Memory B cell (primary cell): ENCODE measurements around the gene CHN2.

Experiments
- ATAC-seq: fragments of 150-1000 bp; cut with Tn5 transposase; 2 replicates; pipeline ENCODE4 v1.10.0; 2021; ENCODE audit warnings: low read depth, mild to moderate bottlenecking, moderate library complexity
- DNase-seq, 2 donors: peaks; one replicate each; pipeline ENCODE4 v3.0.0; 2022; ENCODE audit warnings: low spot score in 2 of 2
- H3K27ac Mint-ChIP-seq: one replicate; pipeline ENCODE4 v1.8.0; 2022; ENCODE audit warnings: mild to moderate bottlenecking, moderate library complexity, mixed read lengths
- H3K27me3 Mint-ChIP-seq: one replicate; pipeline ENCODE4 v1.8.0; 2022; ENCODE audit warnings: mixed read lengths
- H3K36me3 Mint-ChIP-seq: one replicate; pipeline ENCODE4 v1.8.0; 2022; ENCODE audit warnings: mild to moderate bottlenecking, mixed read lengths
- H3K4me1 Mint-ChIP-seq: one replicate; pipeline ENCODE4 v1.8.0; 2022; ENCODE audit warnings: mixed read lengths
- H3K4me3 Mint-ChIP-seq: one replicate; pipeline ENCODE4 v1.8.0; 2022; ENCODE audit warnings: mild to moderate bottlenecking, moderate library complexity, mixed read lengths
- H3K9me3 Mint-ChIP-seq: one replicate; pipeline ENCODE4 v1.8.0; 2022; ENCODE audit warnings: mixed read lengths

Gene CHN2

GRCh38 chr7:29420011-29420410 is 225.4 kb downstream of the CHN2 start:
- no peak overlapping the region for H3K27ac Mint-ChIP-seq
- peaks cover 7% of the 10 kb centered on the region for H3K27me3 Mint-ChIP-seq
- H3K36me3 Mint-ChIP-seq, result no peaks in the 10 kb centered on the region
- H3K4me3 Mint-ChIP-seq, result no peak overlapping the region
- peaks cover 10% of the 10 kb centered on the region for H3K4me1 Mint-ChIP-seq
- DNase-seq, result no peak
- no peak for ATAC-seq
- H3K9me3 Mint-ChIP-seq, result peaks cover 1% of the 10 kb centered on the region

- peaks cover 1% of the 10 kb centered on the region for H3K9me3 Mint-ChIP-seq
These were observed 226.7 kb downstream of the CHN2 start for GRCh38 chr7:29421010-29421956.

GRCh38 chr7:29422829-29423228 is 228.3 kb downstream of the CHN2 start:
- Mint-ChIP-seq H3K4me3 (peak overlapping the region; percentile 32), H3K4me1 (peaks cover 12% of the 10 kb centered on the region), H3K9me3 (peaks cover 1% of the 10 kb centered on the region), H3K27ac (no peak overlapping the region), H3K36me3 (no peaks in the 10 kb centered on the region), H3K27me3 (peaks cover 8% of the 10 kb centered on the region)
- ATAC-seq (no peak), DNase-seq (no peak)

More at GRCh38 chr7:29421010-29421956, 226.7 kb downstream of the CHN2 start:
- Mint-ChIP-seq H3K4me1 (peaks cover 12% of the 10 kb centered on the region), H3K4me3 (no peak overlapping the region), H3K36me3 (no peaks in the 10 kb centered on the region), H3K27me3 (peaks cover 7% of the 10 kb centered on the region), H3K27ac (no peak overlapping the region)
- ATAC-seq (no peak), DNase-seq (no peak)

- Mint-ChIP-seq H3K27ac (no peak overlapping the region), H3K4me3 (no peak overlapping the region), H3K9me3 (peaks cover 1% of the 10 kb centered on the region), H3K27me3 (peaks cover 8% of the 10 kb centered on the region), H3K4me1 (peaks cover 12% of the 10 kb centered on the region), H3K36me3 (no peaks in the 10 kb centered on the region)
- DNase-seq, result no peak
- peak; percentile 79 for ATAC-seq
These were observed 229.9 kb downstream of the CHN2 start for GRCh38 chr7:29424295-29424983.

- Mint-ChIP-seq H3K27ac (no peak overlapping the region), H3K36me3 (no peaks in the 10 kb centered on the region), H3K9me3 (peaks cover 1% of the 10 kb centered on the region), H3K27me3 (peaks cover 8% of the 10 kb centered on the region), H3K4me3 (no peak overlapping the region), H3K4me1 (peaks cover 12% of the 10 kb centered on the region)
- ATAC-seq, result peak; percentile 21
- DNase-seq, result no peak
These were observed 230.4 kb downstream of the CHN2 start for GRCh38 chr7:29424984-29425309.

GRCh38 chr7:29426587-29426986 is 232.0 kb downstream of the CHN2 start:
- Mint-ChIP-seq H3K4me3 (no peak overlapping the region), H3K27me3 (peaks cover 6% of the 10 kb centered on the region), H3K9me3 (peaks cover 1% of the 10 kb centered on the region), H3K27ac (no peak overlapping the region), H3K4me1 (peaks cover 12% of the 10 kb centered on the region), H3K36me3 (no peaks in the 10 kb centered on the region)
- ATAC-seq, result no peak
- no peak for DNase-seq

GRCh38 chr7:29429401-29429800 is 234.8 kb downstream of the CHN2 start:
- peaks cover 5% of the 10 kb centered on the region for H3K27me3 Mint-ChIP-seq
- DNase-seq (no peak), ATAC-seq (no peak)
- no peak overlapping the region for H3K27ac Mint-ChIP-seq
- H3K9me3 Mint-ChIP-seq, result no peaks in the 10 kb centered on the region
- H3K4me1 Mint-ChIP-seq, result peaks cover 4% of the 10 kb centered on the region
- no peak overlapping the region for H3K4me3 Mint-ChIP-seq
- H3K36me3 Mint-ChIP-seq, result no peaks in the 10 kb centered on the region

- no peaks in the 10 kb centered on the region for H3K36me3 Mint-ChIP-seq
These were observed 235.8 kb downstream of the CHN2 start for GRCh38 chr7:29430279-29430949.

GRCh38 chr7:29431686-29432085 is 237.1 kb downstream of the CHN2 start:
- Mint-ChIP-seq H3K4me1 (peaks cover 2% of the 10 kb centered on the region), H3K4me3 (no peak overlapping the region), H3K27ac (no peak overlapping the region), H3K36me3 (no peaks in the 10 kb centered on the region), H3K27me3 (peaks cover 4% of the 10 kb centered on the region), H3K9me3 (no peaks in the 10 kb centered on the region)
- DNase-seq, result no peak
- ATAC-seq, result no peak

More at GRCh38 chr7:29430279-29430949, 235.8 kb downstream of the CHN2 start:
- DNase-seq (no peak), ATAC-seq (no peak)
- Mint-ChIP-seq H3K9me3 (no peaks in the 10 kb centered on the region), H3K27ac (no peak overlapping the region), H3K4me1 (peaks cover 2% of the 10 kb centered on the region), H3K27me3 (peaks cover 5% of the 10 kb centered on the region), H3K4me3 (no peak overlapping the region)

- Mint-ChIP-seq H3K27me3 (peaks cover 2% of the 10 kb centered on the region), H3K27ac (no peak overlapping the region), H3K9me3 (no peaks in the 10 kb centered on the region), H3K4me1 (peaks cover 2% of the 10 kb centered on the region), H3K4me3 (no peak overlapping the region), H3K36me3 (no peaks in the 10 kb centered on the region)
- DNase-seq, result no peak
- no peak for ATAC-seq
These were observed 238.1 kb downstream of the CHN2 start for GRCh38 chr7:29432721-29433120.

- Mint-ChIP-seq H3K4me1 (peaks cover 2% of the 10 kb centered on the region), H3K27me3 (peaks cover 2% of the 10 kb centered on the region), H3K27ac (no peak overlapping the region), H3K4me3 (no peak overlapping the region), H3K36me3 (no peaks in the 10 kb centered on the region), H3K9me3 (no peaks in the 10 kb centered on the region)
- no peak for ATAC-seq
- DNase-seq, result no peak
These were observed 239.8 kb downstream of the CHN2 start for GRCh38 chr7:29434380-29434768.

GRCh38 chr7:29435167-29435566 is 240.6 kb downstream of the CHN2 start:
- Mint-ChIP-seq H3K27me3 (peaks cover 2% of the 10 kb centered on the region), H3K4me1 (peaks cover 2% of the 10 kb centered on the region), H3K4me3 (no peak overlapping the region), H3K9me3 (no peaks in the 10 kb centered on the region), H3K36me3 (no peaks in the 10 kb centered on the region), H3K27ac (no peak overlapping the region)
- ATAC-seq (no peak), DNase-seq (no peak)

- no peak for DNase-seq
- H3K36me3 Mint-ChIP-seq, result no peaks in the 10 kb centered on the region
- H3K4me1 Mint-ChIP-seq, result peaks cover 2% of the 10 kb centered on the region
- peaks cover 2% of the 10 kb centered on the region for H3K27me3 Mint-ChIP-seq
- no peaks in the 10 kb centered on the region for H3K9me3 Mint-ChIP-seq
- no peak for ATAC-seq
- H3K4me3 Mint-ChIP-seq, result no peak overlapping the region
- no peak overlapping the region for H3K27ac Mint-ChIP-seq
These were observed 241.3 kb downstream of the CHN2 start for GRCh38 chr7:29435902-29436301.

- Mint-ChIP-seq H3K4me1 (no peaks in the 10 kb centered on the region), H3K27me3 (no peaks in the 10 kb centered on the region), H3K4me3 (no peak overlapping the region), H3K9me3 (no peaks in the 10 kb centered on the region), H3K36me3 (no peaks in the 10 kb centered on the region), H3K27ac (no peak overlapping the region)
- DNase-seq, result no peak
- ATAC-seq, result no peak
These were observed 247.6 kb downstream of the CHN2 start for GRCh38 chr7:29442146-29442545.
